GM12878 (cell line): ENCODE data around the gene ALG8. TPM values are rescaled to one million over a fixed set of nuclear protein-coding genes. Genes with fewer than 3 reads are reported as not detected.
A peak's percentile ranks its signal among the peaks of the same experiment; 100 is the strongest.

Source experiments
- ATAC-seq: fragments of 200-7000 bp; cut with Tn5 transposase; 3 replicates; pipeline ENCODE4 v1.9.1; 2020; ENCODE audit warnings: mild to moderate bottlenecking, moderate library complexity
- BruUV-seq: library from RNA; stranded (reverse); fragments of 400-500 nt; replicated peaks from 2 replicates; lab custom pipeline; 2021; lab: Mats Ljungman, UMichigan
- CTCF ChIA-PET: fragments of 300-600 bp; sonication (Branson Sonifier 250); formaldehyde crosslinking; extraction: SDS; loops from one replicate; lab custom pipeline; 2021; ENCODE audit warnings: inconsistent platforms; lab: Yijun Ruan, JAX
- POLR2A ChIA-PET: fragments of 350-600 bp; formaldehyde crosslinking; extraction: SDS; loops from one replicate; lab custom pipeline; 2021; ENCODE audit warnings: inconsistent platforms; lab: Charles Lee
- RAD21 ChIA-PET: fragments of 300-600 bp; sonication (Branson Sonifier 250); formaldehyde crosslinking; loops from one replicate; lab custom pipeline; 2023; ENCODE audit warnings: antibody characterized with exemption; ENCODE audit not compliant: unreplicated experiment; lab: Charles Lee
- SMC1A ChIA-PET: fragments of 300-600 bp; sonication (Branson Sonifier 250); formaldehyde crosslinking; loops from one replicate; lab custom pipeline; 2023; ENCODE audit not compliant: unreplicated experiment, uncharacterized antibody; lab: Charles Lee
- DNase-seq: peaks from one replicate; pipeline ENCODE4 v3.0.0-alpha.2; 2011; ENCODE audit warnings: low read depth, low spot score
- FAIRE-seq: peaks from 3 replicates; lab custom pipeline; 2011; peaks lifted over from hg19 to GRCh38; lab: Jason Lieb, UNC
- H2AFZ ChIP-seq: 2 replicates; pipeline ENCODE4 v1.6.0; 2011; ENCODE audit warnings: low read depth, low read length, control low read depth; ENCODE audit not compliant: control insufficient read depth
- H3K27ac ChIP-seq: 2 replicates; pipeline ENCODE4 v1.5.1; 2011; ENCODE audit warnings: control low read depth; ENCODE audit not compliant: control insufficient read depth, insufficient read depth
- H3K27me3 ChIP-seq, 2 experiments: replicated peaks in 1 of 2; 2 replicates each; pipeline versions ENCODE4 v1.6.0 to v1.6.1; 2011; ENCODE audit warnings: low read length in 1 of 2; ENCODE audit not compliant: control insufficient read depth in 2 of 2, insufficient read depth in 2 of 2
- H3K36me3 ChIP-seq, 2 experiments: 2 replicates each; pipeline ENCODE4 v1.5.1; 2011; ENCODE audit warnings: low read length in 1 of 2; ENCODE audit not compliant: control insufficient read depth in 2 of 2, insufficient read depth in 2 of 2
- H3K4me1 ChIP-seq: 2 replicates; pipeline ENCODE4 v1.6.1; 2011; ENCODE audit warnings: mild to moderate bottlenecking, low read length, moderate library complexity, mixed read lengths; ENCODE audit not compliant: control insufficient read depth, insufficient read depth
- H3K4me2 ChIP-seq: 2 replicates; pipeline ENCODE4 v1.6.0; 2011; ENCODE audit warnings: control low read depth; ENCODE audit not compliant: control insufficient read depth, insufficient read depth
- H3K4me3 ChIP-seq: fragments of 200-600 bp; sonication (generic); 2 replicates; pipeline ENCODE4 v1.5.1; 2016
- H3K79me2 ChIP-seq: 2 replicates; pipeline ENCODE4 v1.6.0; 2011; ENCODE audit warnings: low read length; ENCODE audit not compliant: control insufficient read depth, insufficient read depth
- H3K9ac ChIP-seq: 2 replicates; pipeline ENCODE4 v1.8.0; 2011; ENCODE audit warnings: low read length, control low read depth, mixed read lengths; ENCODE audit not compliant: control insufficient read depth, insufficient read depth
- H3K9me3 ChIP-seq: replicated peaks from 3 replicates; pipeline ENCODE4 v1.5.1; 2011; ENCODE audit warnings: mild to moderate bottlenecking, low read length; ENCODE audit not compliant: control insufficient read depth, insufficient read depth
- H4K20me1 ChIP-seq: 2 replicates; pipeline ENCODE4 v1.6.0; 2011; ENCODE audit not compliant: control insufficient read depth, insufficient read depth
- EGR1 ChIP-seq, 2 experiments: IDR thresholded peaks; 1 replicate in 1 of 2; 2 replicates in 1 of 2; pipeline ENCODE4 v1.6.1; 2011 to 2012; ENCODE audit warnings: low read depth in 2 of 2, low read length in 2 of 2, borderline replicate concordance in 1 of 2, mild to moderate bottlenecking in 1 of 2, moderate library complexity in 1 of 2
- IKZF1 ChIP-seq: fragments of 450-650 bp; conservative IDR thresholded peaks from 2 replicates; pipeline ENCODE4 v1.6.1; 2017; ENCODE audit warnings: antibody characterized with exemption, mild to moderate bottlenecking
- JUNB ChIP-seq: IDR thresholded peaks from 2 replicates; pipeline ENCODE4 v1.6.1; 2016; ENCODE audit warnings: antibody characterized with exemption, mild to moderate bottlenecking
- KDM1A ChIP-seq: fragments of 200-600 bp; sonication (generic); IDR thresholded peaks from 2 replicates; pipeline ENCODE4 v1.6.1; 2016; ENCODE audit warnings: borderline replicate concordance
- POU2F2 ChIP-seq: IDR thresholded peaks from 3 replicates; pipeline ENCODE4 v1.6.1; 2011; ENCODE audit warnings: low read depth, mild to moderate bottlenecking, low read length, borderline replicate concordance
- SMAD1 ChIP-seq: fragments of 450-650 bp; IDR thresholded peaks from 2 replicates; pipeline ENCODE4 v1.6.1; 2018; ENCODE audit warnings: mild to moderate bottlenecking, low read depth; ENCODE audit not compliant: partially characterized antibody
- WGBS: methylation state at CpG from one replicate; pipeline ENCODE4 v1.1.6; 2016; ENCODE audit warnings: low lambda C conversion rate; ENCODE audit not compliant: insufficient replicate concordance, insufficient coverage; ENCODE audit errors: missing lambda C conversion rate; 5-methylcytosine and 5-hydroxymethylcytosine counted together
- in situ Hi-C: fragments of 300-500 bp; cut with MboI; formaldehyde crosslinking; loops from 9 replicates; pipeline ENCODE4 v1.14.3; 2018; ENCODE audit warnings: mixed read lengths
- intact Hi-C: fragments of 100-400 bp; cut with micrococcal nuclease; formaldehyde crosslinking; loops from one replicate; pipeline ENCODE4 v1.14.2; 2022; ENCODE audit not compliant: unreplicated experiment
- polyA plus RNA-seq, 11 experiments: library from polyadenylated mRNA; depleted of rRNA in 4 of 11; unstranded in 6 of 11; stranded (reverse) in 5 of 11; fragments of >200 nt; fragmentation: Nextera tagmentation in 4 of 11; fragmentation: Illumina TruSeq in 1 of 11; extraction: Ambion mirVana in 4 of 11; extraction: Trizol in 1 of 11; gene quantifications; 1 replicate in 1 of 11; 2 replicates in 10 of 11; pipeline versions ENCODE4 v1.2.1 to v1.2.3, GENCODE V29; 2011 to 2016; ENCODE audit warnings: inconsistent platforms in 2 of 11, missing spikeins in 2 of 11, low read depth in 1 of 11
- total RNA-seq, 4 experiments: library from RNA; depleted of rRNA in 3 of 4; stranded (reverse); fragments of >200 nt in 3 of 4; fragmentation: Illumina TruSeq in 1 of 4; extraction: Trizol in 1 of 4; gene quantifications; 2 replicates each; pipeline versions ENCODE4 v1.2.1 to v1.2.3, GENCODE V29; 2013 to 2021
- TF ChIP-seq, protein P1 (sequence below), 3 experiments: IDR thresholded peaks in 2 of 3; conservative IDR thresholded peaks in 1 of 3; 2 replicates each; pipeline ENCODE4 v1.5.1; 2011; ENCODE audit warnings: low read depth in 3 of 3, low read length in 3 of 3, mild to moderate bottlenecking in 3 of 3, control low read depth in 2 of 3, moderate library complexity in 2 of 3, inconsistent platforms in 1 of 3, mixed read lengths in 1 of 3; ENCODE audit not compliant: control insufficient read depth in 2 of 3, insufficient read depth in 1 of 3; ENCODE audit errors: extremely low read depth in 1 of 3

Gene ALG8
- total and polyA plus RNA-seq, 10 of the 15 experiments (the other 5 are each of a cell fraction or from before 2014, with no cell fraction given) = 45.7 to 105 (median 68.4) TPM

DNA sequence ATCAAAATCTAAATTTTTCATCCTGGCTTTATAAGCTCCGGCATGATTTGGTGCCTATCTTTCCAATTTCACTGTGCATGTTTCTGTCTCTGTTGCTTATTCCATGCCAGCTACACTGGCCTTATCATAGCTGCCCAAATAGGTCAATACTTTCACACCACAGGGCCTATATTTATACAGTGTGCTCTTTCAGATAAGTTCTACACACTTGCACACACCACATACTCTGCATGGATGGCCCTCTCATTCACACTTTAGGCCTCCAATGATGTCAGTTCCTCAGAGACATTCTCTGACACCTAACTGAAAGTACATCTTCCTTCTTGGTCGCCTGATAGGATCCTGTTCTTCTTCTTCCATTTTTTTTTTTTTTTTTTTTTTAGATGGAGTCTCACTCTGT is 7.0 kb downstream of the ALG8 start:
- intact Hi-C loops = no loop called here
- Histone ChIP-seq H3K9ac (no peak overlapping the region), H3K4me2 (no peak overlapping the region), H3K27ac (no peak overlapping the region), H3K27me3 (no peaks in the 10 kb centered on the region), H3K36me3 (peaks cover 0 to under 1% of the 10 kb centered on the region in 2 experiments; a peak in 2 of 4 replicates)
- SMC1A ChIA-PET = interaction anchor here (0.7 to 0.9 kb wide), 2 partner anchors 13 kb away, joined by 3 read pairs; no protein-coding TSS in a partner anchor
- TF ChIP-seq IKZF1 (no peak), EGR1 (IDR thresholded peaks at IDR 0.05; ENCODE audit: borderline replicate concordance in 1 of 2, low read depth in 2 of 2, low read length in 2 of 2) (no peak), JUNB (no peak), KDM1A (no peak), POU2F2 (no peak), SMAD1 (no peak)
- TF ChIP-seq, protein P1, sequence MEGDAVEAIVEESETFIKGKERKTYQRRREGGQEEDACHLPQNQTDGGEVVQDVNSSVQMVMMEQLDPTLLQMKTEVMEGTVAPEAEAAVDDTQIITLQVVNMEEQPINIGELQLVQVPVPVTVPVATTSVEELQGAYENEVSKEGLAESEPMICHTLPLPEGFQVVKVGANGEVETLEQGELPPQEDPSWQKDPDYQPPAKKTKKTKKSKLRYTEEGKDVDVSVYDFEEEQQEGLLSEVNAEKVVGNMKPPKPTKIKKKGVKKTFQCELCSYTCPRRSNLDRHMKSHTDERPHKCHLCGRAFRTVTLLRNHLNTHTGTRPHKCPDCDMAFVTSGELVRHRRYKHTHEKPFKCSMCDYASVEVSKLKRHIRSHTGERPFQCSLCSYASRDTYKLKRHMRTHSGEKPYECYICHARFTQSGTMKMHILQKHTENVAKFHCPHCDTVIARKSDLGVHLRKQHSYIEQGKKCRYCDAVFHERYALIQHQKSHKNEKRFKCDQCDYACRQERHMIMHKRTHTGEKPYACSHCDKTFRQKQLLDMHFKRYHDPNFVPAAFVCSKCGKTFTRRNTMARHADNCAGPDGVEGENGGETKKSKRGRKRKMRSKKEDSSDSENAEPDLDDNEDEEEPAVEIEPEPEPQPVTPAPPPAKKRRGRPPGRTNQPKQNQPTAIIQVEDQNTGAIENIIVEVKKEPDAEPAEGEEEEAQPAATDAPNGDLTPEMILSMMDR (IDR thresholded peaks at IDR 0.05 in 2 of 3, conservative IDR thresholded peaks at IDR 0.05 in 1 of 3; ENCODE audit: control insufficient read depth in 2 of 3, extremely low read depth in 1 of 3, insufficient read depth in 1 of 3, low read depth in 3 of 3, low read length in 3 of 3) = no peak
- TF ChIP-seq, all 136 proteins: peak for 0
- Histone ChIP-seq H3K4me1 (0 out of 2 replicates have a peak, but pooled peaks cover 2% of the 10 kb centered on the region), H4K20me1 (no peaks in the 10 kb centered on the region), H3K9me3 (no peaks in the 10 kb centered on the region), H3K79me2 (peaks cover 6% of the 10 kb centered on the region), H3K4me3 (no peak overlapping the region), H2AFZ (no peak overlapping the region)
- RAD21 ChIA-PET = interaction anchor here (0.7 to 1.0 kb wide), 2 partner anchors 54 to 91 kb away, joined by 3 to 4 read pairs; no protein-coding TSS in a partner anchor
- CTCF ChIA-PET = no interaction called here
- in situ Hi-C loops = no loop called here
- no TSS peak for BruUV-seq
- DNase-seq = no peak
- POLR2A ChIA-PET = interaction anchor here (1.0 to 1.5 kb wide), 3 partner anchors 13 to 54 kb away, joined by 4 to 5 read pairs (median 4); no protein-coding TSS in a partner anchor
- WGBS = 72% methylated on average over 2 of the region's 2 CpGs
- ATAC-seq = peak; percentile 65
- no peak for FAIRE-seq
